GM12878 (cell line): ENCODE measurements around the gene ANK2. TPM values are rescaled to one million over a fixed set of nuclear protein-coding genes. Genes with fewer than 3 reads are reported as not detected.

ENCODE experiments used
- ATAC-seq: fragments of 200-7000 bp; cut with Tn5 transposase; 3 replicates; pipeline ENCODE4 v1.9.1; 2020; ENCODE audit warnings: mild to moderate bottlenecking, moderate library complexity
- BruUV-seq: library from RNA; stranded (reverse); fragments of 400-500 nt; replicated peaks from 2 replicates; lab custom pipeline; 2021; lab: Mats Ljungman, UMichigan
- CTCF ChIA-PET: fragments of 300-600 bp; sonication (Branson Sonifier 250); formaldehyde crosslinking; extraction: SDS; loops from one replicate; lab custom pipeline; 2021; ENCODE audit warnings: inconsistent platforms; lab: Yijun Ruan, JAX
- POLR2A ChIA-PET: fragments of 350-600 bp; formaldehyde crosslinking; extraction: SDS; loops from one replicate; lab custom pipeline; 2021; ENCODE audit warnings: inconsistent platforms; lab: Charles Lee
- RAD21 ChIA-PET: fragments of 300-600 bp; sonication (Branson Sonifier 250); formaldehyde crosslinking; loops from one replicate; lab custom pipeline; 2023; ENCODE audit warnings: antibody characterized with exemption; ENCODE audit not compliant: unreplicated experiment; lab: Charles Lee
- SMC1A ChIA-PET: fragments of 300-600 bp; sonication (Branson Sonifier 250); formaldehyde crosslinking; loops from one replicate; lab custom pipeline; 2023; ENCODE audit not compliant: unreplicated experiment, uncharacterized antibody; lab: Charles Lee
- DNase-seq: peaks from one replicate; pipeline ENCODE4 v3.0.0-alpha.2; 2011; ENCODE audit warnings: low read depth, low spot score
- FAIRE-seq: peaks from 3 replicates; lab custom pipeline; 2011; peaks lifted over from hg19 to GRCh38; lab: Jason Lieb, UNC
- H2AFZ ChIP-seq: 2 replicates; pipeline ENCODE4 v1.6.0; 2011; ENCODE audit warnings: low read depth, low read length, control low read depth; ENCODE audit not compliant: control insufficient read depth
- H3K27ac ChIP-seq: 2 replicates; pipeline ENCODE4 v1.5.1; 2011; ENCODE audit warnings: control low read depth; ENCODE audit not compliant: control insufficient read depth, insufficient read depth
- H3K27me3 ChIP-seq, 2 experiments: replicated peaks in 1 of 2; 2 replicates each; pipeline versions ENCODE4 v1.6.0 to v1.6.1; 2011; ENCODE audit warnings: low read length in 1 of 2; ENCODE audit not compliant: control insufficient read depth in 2 of 2, insufficient read depth in 2 of 2
- H3K36me3 ChIP-seq, 2 experiments: 2 replicates each; pipeline ENCODE4 v1.5.1; 2011; ENCODE audit warnings: low read length in 1 of 2; ENCODE audit not compliant: control insufficient read depth in 2 of 2, insufficient read depth in 2 of 2
- H3K4me1 ChIP-seq: 2 replicates; pipeline ENCODE4 v1.6.1; 2011; ENCODE audit warnings: mild to moderate bottlenecking, low read length, moderate library complexity, mixed read lengths; ENCODE audit not compliant: control insufficient read depth, insufficient read depth
- H3K4me2 ChIP-seq: 2 replicates; pipeline ENCODE4 v1.6.0; 2011; ENCODE audit warnings: control low read depth; ENCODE audit not compliant: control insufficient read depth, insufficient read depth
- H3K4me3 ChIP-seq: fragments of 200-600 bp; sonication (generic); 2 replicates; pipeline ENCODE4 v1.5.1; 2016
- H3K79me2 ChIP-seq: 2 replicates; pipeline ENCODE4 v1.6.0; 2011; ENCODE audit warnings: low read length; ENCODE audit not compliant: control insufficient read depth, insufficient read depth
- H3K9ac ChIP-seq: 2 replicates; pipeline ENCODE4 v1.8.0; 2011; ENCODE audit warnings: low read length, control low read depth, mixed read lengths; ENCODE audit not compliant: control insufficient read depth, insufficient read depth
- H3K9me3 ChIP-seq: replicated peaks from 3 replicates; pipeline ENCODE4 v1.5.1; 2011; ENCODE audit warnings: mild to moderate bottlenecking, low read length; ENCODE audit not compliant: control insufficient read depth, insufficient read depth
- H4K20me1 ChIP-seq: 2 replicates; pipeline ENCODE4 v1.6.0; 2011; ENCODE audit not compliant: control insufficient read depth, insufficient read depth
- BACH1 ChIP-seq: fragments of 450-650 bp; IDR thresholded peaks from 2 replicates; pipeline ENCODE4 v1.6.1; 2017; ENCODE audit warnings: mild to moderate bottlenecking, borderline replicate concordance
- GATAD2B ChIP-seq: fragments of 450-650 bp; conservative IDR thresholded peaks from 2 replicates; pipeline ENCODE4 v1.6.1; 2017; ENCODE audit warnings: low read depth, mild to moderate bottlenecking, moderate library complexity
- IRF4 ChIP-seq: IDR thresholded peaks from 2 replicates; pipeline ENCODE4 v1.6.1; 2011; ENCODE audit warnings: low read depth, low read length
- POLR2A ChIP-seq: IDR thresholded peaks from 2 replicates; pipeline ENCODE4 v1.6.1; 2011; ENCODE audit warnings: low read depth, mild to moderate bottlenecking, low read length
- RAD51 ChIP-seq: fragments of 450-650 bp; IDR thresholded peaks from 2 replicates; pipeline ENCODE4 v1.6.1; 2016; ENCODE audit warnings: moderate library complexity, mild to moderate bottlenecking, inconsistent platforms
- SUZ12 ChIP-seq: fragments of 200-600 bp; sonication (generic); IDR thresholded peaks from one replicate; pipeline ENCODE4 v1.6.1; 2018; ENCODE audit warnings: antibody characterized with exemption, mild to moderate bottlenecking; ENCODE audit not compliant: unreplicated experiment
- TARDBP ChIP-seq: IDR thresholded peaks from 2 replicates; pipeline ENCODE4 v1.6.1; 2016; ENCODE audit warnings: borderline replicate concordance
- YY1 ChIP-seq: IDR thresholded peaks from 2 replicates; pipeline ENCODE4 v1.6.1; 2011; ENCODE audit warnings: low read depth, mild to moderate bottlenecking, low read length
- ZNF217 ChIP-seq: fragments of 450-650 bp; IDR thresholded peaks from 2 replicates; pipeline ENCODE4 v1.6.1; 2017; ENCODE audit warnings: antibody characterized with exemption, mild to moderate bottlenecking
- ZNF274 ChIP-seq: IDR thresholded peaks from one replicate; pipeline ENCODE4 v1.8.0; 2011; ENCODE audit not compliant: insufficient read length, insufficient read depth
- WGBS: methylation state at CpG from one replicate; pipeline ENCODE4 v1.1.6; 2016; ENCODE audit warnings: low lambda C conversion rate; ENCODE audit not compliant: insufficient replicate concordance, insufficient coverage; ENCODE audit errors: missing lambda C conversion rate; 5-methylcytosine and 5-hydroxymethylcytosine counted together
- in situ Hi-C: fragments of 300-500 bp; cut with MboI; formaldehyde crosslinking; loops from 9 replicates; pipeline ENCODE4 v1.14.3; 2018; ENCODE audit warnings: mixed read lengths
- intact Hi-C: fragments of 100-400 bp; cut with micrococcal nuclease; formaldehyde crosslinking; loops from one replicate; pipeline ENCODE4 v1.14.2; 2022; ENCODE audit not compliant: unreplicated experiment
- polyA plus RNA-seq, 11 experiments: library from polyadenylated mRNA; depleted of rRNA in 4 of 11; unstranded in 6 of 11; stranded (reverse) in 5 of 11; fragments of >200 nt; fragmentation: Nextera tagmentation in 4 of 11; fragmentation: Illumina TruSeq in 1 of 11; extraction: Ambion mirVana in 4 of 11; extraction: Trizol in 1 of 11; gene quantifications; 1 replicate in 1 of 11; 2 replicates in 10 of 11; pipeline versions ENCODE4 v1.2.1 to v1.2.3, GENCODE V29; 2011 to 2016; ENCODE audit warnings: inconsistent platforms in 2 of 11, missing spikeins in 2 of 11, low read depth in 1 of 11
- total RNA-seq, 4 experiments: library from RNA; depleted of rRNA in 3 of 4; stranded (reverse); fragments of >200 nt in 3 of 4; fragmentation: Illumina TruSeq in 1 of 4; extraction: Trizol in 1 of 4; gene quantifications; 2 replicates each; pipeline versions ENCODE4 v1.2.1 to v1.2.3, GENCODE V29; 2013 to 2021
- TF ChIP-seq, protein P1 (sequence below): IDR thresholded peaks from 2 replicates; pipeline ENCODE4 v1.6.1; 2011; ENCODE audit warnings: low read depth, mild to moderate bottlenecking, low read length, moderate library complexity, borderline replicate concordance; ENCODE audit errors: extremely low read depth
- TF ChIP-seq, protein P2 (sequence below): fragments of 450-650 bp; conservative IDR thresholded peaks from 2 replicates; pipeline ENCODE4 v1.6.1; 2017; ENCODE audit warnings: mild to moderate bottlenecking, moderate library complexity
- TF ChIP-seq, protein P3 (sequence below): IDR thresholded peaks from 2 replicates; pipeline ENCODE4 v1.6.1; 2012; ENCODE audit warnings: mild to moderate bottlenecking, low read depth, low read length

Gene ANK2
- total and polyA plus RNA-seq, 10 of the 15 experiments (the other 5 are each of a cell fraction or from before 2014, with no cell fraction given) = 1.6 to 13.0 (median 4.1) TPM

DNA sequence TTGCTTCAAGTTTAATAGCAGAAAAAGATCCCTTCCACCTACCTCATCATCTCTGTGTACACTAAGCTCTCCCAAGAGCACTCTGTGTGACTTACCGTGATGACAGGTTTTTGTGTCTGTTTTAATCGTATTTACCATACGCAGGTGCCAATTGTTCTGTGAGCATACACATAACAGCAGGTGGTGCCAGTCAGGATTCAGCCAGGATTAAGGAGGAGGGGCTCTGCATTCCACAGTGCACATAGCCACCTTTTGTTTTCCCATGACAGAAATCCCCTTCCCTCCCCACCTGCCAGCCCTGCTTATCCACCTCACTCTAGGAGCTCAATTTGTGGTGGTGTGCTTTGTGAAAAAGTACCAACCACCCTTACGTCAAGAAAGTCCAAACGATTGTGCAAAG, 14.8 kb downstream of the ANK2 start:
- H2AFZ ChIP-seq = peak overlapping the region; percentile 31; the same call in 1 of the 2 replicates
- H3K27ac ChIP-seq = no peak overlapping the region
- SMC1A ChIA-PET = no interaction called here
- H4K20me1 ChIP-seq = no peaks in the 10 kb centered on the region
- no TSS peak for BruUV-seq
- 71% methylated on average over 5 of the region's 5 CpGs for WGBS
- in situ Hi-C loops = no loop called here
- H3K4me3 ChIP-seq = no peak overlapping the region
- no peaks in the 10 kb centered on the region for H3K27me3 ChIP-seq
- TF ChIP-seq POLR2A (no peak), SUZ12 (no peak), RAD51 (no peak), IRF4 (no peak), YY1 (no peak), BACH1 (no peak), ZNF274 (no peak), GATAD2B (no peak), ZNF217 (no peak), TARDBP (no peak)
- TF ChIP-seq, protein P1, sequence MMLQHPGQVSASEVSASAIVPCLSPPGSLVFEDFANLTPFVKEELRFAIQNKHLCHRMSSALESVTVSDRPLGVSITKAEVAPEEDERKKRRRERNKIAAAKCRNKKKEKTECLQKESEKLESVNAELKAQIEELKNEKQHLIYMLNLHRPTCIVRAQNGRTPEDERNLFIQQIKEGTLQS = no peak
- TF ChIP-seq, protein P2, sequence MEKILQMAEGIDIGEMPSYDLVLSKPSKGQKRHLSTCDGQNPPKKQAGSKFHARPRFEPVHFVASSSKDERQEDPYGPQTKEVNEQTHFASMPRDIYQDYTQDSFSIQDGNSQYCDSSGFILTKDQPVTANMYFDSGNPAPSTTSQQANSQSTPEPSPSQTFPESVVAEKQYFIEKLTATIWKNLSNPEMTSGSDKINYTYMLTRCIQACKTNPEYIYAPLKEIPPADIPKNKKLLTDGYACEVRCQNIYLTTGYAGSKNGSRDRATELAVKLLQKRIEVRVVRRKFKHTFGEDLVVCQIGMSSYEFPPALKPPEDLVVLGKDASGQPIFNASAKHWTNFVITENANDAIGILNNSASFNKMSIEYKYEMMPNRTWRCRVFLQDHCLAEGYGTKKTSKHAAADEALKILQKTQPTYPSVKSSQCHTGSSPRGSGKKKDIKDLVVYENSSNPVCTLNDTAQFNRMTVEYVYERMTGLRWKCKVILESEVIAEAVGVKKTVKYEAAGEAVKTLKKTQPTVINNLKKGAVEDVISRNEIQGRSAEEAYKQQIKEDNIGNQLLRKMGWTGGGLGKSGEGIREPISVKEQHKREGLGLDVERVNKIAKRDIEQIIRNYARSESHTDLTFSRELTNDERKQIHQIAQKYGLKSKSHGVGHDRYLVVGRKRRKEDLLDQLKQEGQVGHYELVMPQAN = no peak
- TF ChIP-seq, protein P3, sequence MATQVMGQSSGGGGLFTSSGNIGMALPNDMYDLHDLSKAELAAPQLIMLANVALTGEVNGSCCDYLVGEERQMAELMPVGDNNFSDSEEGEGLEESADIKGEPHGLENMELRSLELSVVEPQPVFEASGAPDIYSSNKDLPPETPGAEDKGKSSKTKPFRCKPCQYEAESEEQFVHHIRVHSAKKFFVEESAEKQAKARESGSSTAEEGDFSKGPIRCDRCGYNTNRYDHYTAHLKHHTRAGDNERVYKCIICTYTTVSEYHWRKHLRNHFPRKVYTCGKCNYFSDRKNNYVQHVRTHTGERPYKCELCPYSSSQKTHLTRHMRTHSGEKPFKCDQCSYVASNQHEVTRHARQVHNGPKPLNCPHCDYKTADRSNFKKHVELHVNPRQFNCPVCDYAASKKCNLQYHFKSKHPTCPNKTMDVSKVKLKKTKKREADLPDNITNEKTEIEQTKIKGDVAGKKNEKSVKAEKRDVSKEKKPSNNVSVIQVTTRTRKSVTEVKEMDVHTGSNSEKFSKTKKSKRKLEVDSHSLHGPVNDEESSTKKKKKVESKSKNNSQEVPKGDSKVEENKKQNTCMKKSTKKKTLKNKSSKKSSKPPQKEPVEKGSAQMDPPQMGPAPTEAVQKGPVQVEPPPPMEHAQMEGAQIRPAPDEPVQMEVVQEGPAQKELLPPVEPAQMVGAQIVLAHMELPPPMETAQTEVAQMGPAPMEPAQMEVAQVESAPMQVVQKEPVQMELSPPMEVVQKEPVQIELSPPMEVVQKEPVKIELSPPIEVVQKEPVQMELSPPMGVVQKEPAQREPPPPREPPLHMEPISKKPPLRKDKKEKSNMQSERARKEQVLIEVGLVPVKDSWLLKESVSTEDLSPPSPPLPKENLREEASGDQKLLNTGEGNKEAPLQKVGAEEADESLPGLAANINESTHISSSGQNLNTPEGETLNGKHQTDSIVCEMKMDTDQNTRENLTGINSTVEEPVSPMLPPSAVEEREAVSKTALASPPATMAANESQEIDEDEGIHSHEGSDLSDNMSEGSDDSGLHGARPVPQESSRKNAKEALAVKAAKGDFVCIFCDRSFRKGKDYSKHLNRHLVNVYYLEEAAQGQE = no peak
- TF ChIP-seq, all 136 proteins: peak for 0
- Histone ChIP-seq H3K4me2 (no peak overlapping the region), H3K9ac (no peak overlapping the region), H3K4me1 (no peaks in the 10 kb centered on the region), H3K79me2 (no peaks in the 10 kb centered on the region), H3K36me3 (no peaks in the 10 kb centered on the region), H3K9me3 (no peaks in the 10 kb centered on the region)
- CTCF ChIA-PET = no interaction called here
- POLR2A ChIA-PET = no interaction called here
- DNase-seq (no peak), ATAC-seq (no peak), FAIRE-seq (no peak)
- intact Hi-C loops = no loop called here
- RAD21 ChIA-PET = no interaction called here
